Cardiac muscle cell (in vitro differentiated cells and primary cell): ENCODE measurements around the gene C4orf36. TPM values are rescaled to one million over a fixed set of nuclear protein-coding genes. Genes with fewer than 3 reads are reported as not detected.

Experiments
- DNase-seq, 2 donors: peaks; one replicate each; pipeline versions ENCODE4 v3.0.0 to v3.0.0-alpha.2; 2010 to 2017; ENCODE audit warnings: low read depth in 1 of 2, low spot score in 1 of 2
- H3K27ac ChIP-seq: fragments of 200-600 bp; sonication (generic); 2 replicates; pipeline ENCODE4 v1.5.1; 2016
- H3K27me3 ChIP-seq: fragments of 200-600 bp; sonication (generic); 2 replicates; pipeline ENCODE4 v1.6.0; 2016; ENCODE audit warnings: control low read depth
- H3K36me3 ChIP-seq: fragments of 200-600 bp; sonication (generic); 2 replicates; pipeline ENCODE4 v1.5.1; 2016; ENCODE audit warnings: control low read depth
- H3K4me1 ChIP-seq: fragments of 200-600 bp; sonication (generic); 2 replicates; pipeline ENCODE4 v1.8.1; 2017; ENCODE audit warnings: low read depth, mild to moderate bottlenecking, mixed run types
- H3K4me3 ChIP-seq: fragments of 200-600 bp; sonication (generic); 2 replicates; pipeline ENCODE4 v1.5.1; 2016; ENCODE audit warnings: mild to moderate bottlenecking
- H3K9me3 ChIP-seq: fragments of 200-600 bp; sonication (generic); 2 replicates; pipeline ENCODE4 v1.5.1; 2017; ENCODE audit warnings: low read depth, mild to moderate bottlenecking, control low read depth
- CTCF ChIP-seq: IDR thresholded peaks from 2 replicates; pipeline ENCODE4 v1.5.1; 2012; ENCODE audit warnings: low read depth, mild to moderate bottlenecking, low read length
- polyA plus RNA-seq: library from polyadenylated mRNA; unstranded; fragments of >200 nt; fragmentation: Nextera tagmentation; extraction: Ambion mirVana; gene quantifications from 2 replicates; pipeline ENCODE4 v1.2.1, GENCODE V29; 2016
- total RNA-seq: library from RNA; depleted of rRNA; stranded (reverse); fragments of >200 nt; gene quantifications from 2 replicates; pipeline ENCODE4 v1.2.3, GENCODE V29; 2016

C4orf36 gene
- total and polyA plus RNA-seq, 2 experiments from 2014 or later: 0.83 TPM; not detected in 1

- Histone ChIP-seq H3K27ac (no peak overlapping the region), H3K4me1 (peaks cover 4% of the 10 kb centered on the region), H3K4me3 (no peak overlapping the region), H3K36me3 (no peaks in the 10 kb centered on the region), H3K27me3 (no peaks in the 10 kb centered on the region), H3K9me3 (no peaks in the 10 kb centered on the region)
- no peak for DNase-seq
- TF ChIP-seq CTCF: no peak
Measured at GRCh38 chr4:86857341-86858052, 34.7 kb downstream of the C4orf36 start.

- DNase-seq: no peak
- Histone ChIP-seq H3K4me1 (peaks cover 4% of the 10 kb centered on the region), H3K9me3 (no peaks in the 10 kb centered on the region), H3K27me3 (no peaks in the 10 kb centered on the region), H3K36me3 (no peaks in the 10 kb centered on the region), H3K27ac (no peak overlapping the region), H3K4me3 (no peak overlapping the region)
- no peak for TF ChIP-seq CTCF
Measured at GRCh38 chr4:86856896-86857295, 35.3 kb downstream of the C4orf36 start.

GRCh38 chr4:86855572-86855971, 36.6 kb downstream of the C4orf36 start:
- no peak for TF ChIP-seq CTCF
- peak in 1 of 2 donors; percentile 62 for DNase-seq
- Histone ChIP-seq H3K4me3 (no peak overlapping the region), H3K36me3 (no peaks in the 10 kb centered on the region), H3K9me3 (no peaks in the 10 kb centered on the region), H3K4me1 (peaks cover 4% of the 10 kb centered on the region), H3K27me3 (no peaks in the 10 kb centered on the region), H3K27ac (no peak overlapping the region)

- Histone ChIP-seq H3K27ac (no peak overlapping the region), H3K4me1 (peaks cover 4% of the 10 kb centered on the region), H3K9me3 (no peaks in the 10 kb centered on the region), H3K36me3 (no peaks in the 10 kb centered on the region), H3K4me3 (no peak overlapping the region), H3K27me3 (no peaks in the 10 kb centered on the region)
- DNase-seq: no peak
- TF ChIP-seq CTCF: no peak
Measured at GRCh38 chr4:86853209-86853608, 39.0 kb downstream of the C4orf36 start.

GRCh38 chr4:86848732-86849619, 43.2 kb downstream of the C4orf36 start, which contains the start of gene SLC10A6:
TSS of gene SLC10A6 (minus strand) at chr4:86849384. CDS start at chr4:86849115, 269 bp downstream.
- Histone ChIP-seq H3K27me3 (no peaks in the 10 kb centered on the region), H3K4me1 (no peaks in the 10 kb centered on the region), H3K27ac (no peak within 1 kb of the TSS), H3K4me3 (no peak within 1 kb of the TSS), H3K36me3 (no peaks in the 10 kb centered on the region), H3K9me3 (no peaks in the 10 kb centered on the region)
- no peak for TF ChIP-seq CTCF
- DNase-seq: no peak
